Body of pancreas (tissue), 4 donors: ENCODE data around the gene CRYBA1. TPM values are rescaled to one million over a fixed set of nuclear protein-coding genes. Genes with fewer than 3 reads are reported as not detected.
"Not testable (repeated sequence)": the region's sequence is repeated elsewhere in the genome, so short reads cannot be mapped to it uniquely, and the experiment has no call there.

ENCODE experiments used
- ATAC-seq: fragments of 150-250 bp; one replicate; pipeline ENCODE4 v1.9.1; 2016
- DNase-seq, 4 donors: peaks; one replicate each; pipeline ENCODE4 v3.0.0-alpha.2; 2019
- H3K27ac ChIP-seq, 4 donors: fragments of 200-600 bp; sonication (generic); 1 replicate in 3 of 4; 2 replicates in 1 of 4; pipeline versions ENCODE4 v1.5.1 to v1.6.1; 2016 to 2019; ENCODE audit warnings: mild to moderate bottlenecking in 1 of 4, mixed read lengths in 1 of 4, moderate library complexity in 1 of 4
- H3K27me3 ChIP-seq, 2 donors: fragments of 200-600 bp; sonication (generic); one replicate each; pipeline ENCODE4 v1.6.0; 2016; ENCODE audit warnings: mild to moderate bottlenecking in 1 of 2
- H3K36me3 ChIP-seq, 2 donors: fragments of 200-600 bp; sonication (generic); replicated peaks in 1 of 2; 2 replicates each; pipeline ENCODE4 v1.5.1; 2016; ENCODE audit warnings: low read depth in 2 of 2; ENCODE audit not compliant: insufficient read depth in 1 of 2
- H3K4me1 ChIP-seq: fragments of 200-600 bp; sonication (generic); one replicate; pipeline ENCODE4 v1.6.0; 2016
- H3K4me3 ChIP-seq, 2 donors: fragments of 200-600 bp; sonication (generic); 1 replicate in 1 of 2; 2 replicates in 1 of 2; pipeline ENCODE4 v1.5.1; 2016 to 2019
- H3K9me3 ChIP-seq, 3 donors: fragments of 200-600 bp; sonication (generic); 1 replicate in 2 of 3; 2 replicates in 1 of 3; pipeline ENCODE4 v1.5.1; 2016
- CTCF ChIP-seq, 7 experiments: fragments of 450-650 bp in 4 of 7; fragments of 200-600 bp in 3 of 7; sonication (generic) in 3 of 7; IDR thresholded peaks; one replicate each; pipeline ENCODE4 v1.5.1; 2016 to 2019; ENCODE audit warnings: antibody characterized with exemption in 7 of 7
- POLR2A ChIP-seq, 3 donors: fragments of 450-650 bp; IDR thresholded peaks; one replicate each; pipeline ENCODE4 v1.6.1; 2016; ENCODE audit warnings: antibody characterized with exemption in 3 of 3, mild to moderate bottlenecking in 2 of 3
- WGBS, 2 donors: methylation state at CpG; one replicate each; pipeline ENCODE4 v1.1.5; 2017; 5-methylcytosine and 5-hydroxymethylcytosine counted together
- intact Hi-C: fragments of 100-400 bp; cut with DNase I; formaldehyde crosslinking; loops from one replicate; pipeline ENCODE4 v1.15.1; 2023
- total RNA-seq, 2 donors: library from RNA; depleted of rRNA; stranded (reverse); fragments of >200 nt; gene quantifications; one replicate each; pipeline ENCODE4 v1.1.0, GENCODE V29; 2016

Gene CRYBA1
- total RNA-seq, 2 donors from 2014 or later = not detected

- DNase-seq = no peak
- WGBS, 2 donors = 83 to 85% methylated on average over 5 of the region's 5 CpGs
- Histone ChIP-seq H3K4me3 (no peak overlapping the region), H3K27ac (no peak overlapping the region), H3K36me3 (no peaks in the 10 kb centered on the region), H3K4me1 (peaks cover 8% of the 10 kb centered on the region), H3K9me3 (no peaks in the 10 kb centered on the region), H3K27me3 (no peaks in the 10 kb centered on the region)
- no peak for TF ChIP-seq CTCF (IDR thresholded peaks at IDR 0.05)
- TF ChIP-seq POLR2A (IDR thresholded peaks at IDR 0.05) = no peak
- intact Hi-C loops = loop anchor here (5.0 kb wide), 1 partner anchor 65 kb away; no protein-coding TSS in a partner anchor
- ATAC-seq = no peak
These were observed 29.8 kb upstream of the CRYBA1 start for GRCh38 chr17:29216856-29217255.

GRCh38 chr17:29219378-29220047 lies 27.1 kb upstream of the CRYBA1 start:
- peak; percentile 96 for ATAC-seq
- intact Hi-C loops = loop anchor here (5.0 kb wide), 1 partner anchor 67 kb away; no protein-coding TSS in a partner anchor
- DNase-seq = peak; percentile 79 to 85 (median 82)
- no peaks in the 10 kb centered on the region for H3K36me3 ChIP-seq
- H3K9me3 ChIP-seq = no peaks in the 10 kb centered on the region
- no peaks in the 10 kb centered on the region for H3K27me3 ChIP-seq
- TF ChIP-seq CTCF (IDR thresholded peaks at IDR 0.05) = peak; percentile 86 to 97 (median 92)
- TF ChIP-seq POLR2A (IDR thresholded peaks at IDR 0.05) = no peak
- 4 to 10% methylated on average over 14 of the region's 14 CpGs for WGBS, 2 donors
- H3K4me3 ChIP-seq = no peak overlapping the region
- no peak overlapping the region for H3K27ac ChIP-seq
- peaks cover 8% of the 10 kb centered on the region for H3K4me1 ChIP-seq

- not testable (repeated sequence) for ATAC-seq
These were observed 25.3 kb upstream of the CRYBA1 start for GRCh38 chr17:29221338-29221737.

GRCh38 chr17:29225396-29225795 lies 21.3 kb upstream of the CRYBA1 start:
- Histone ChIP-seq H3K36me3 (no peaks in the 10 kb centered on the region), H3K4me1 (no peaks in the 10 kb centered on the region), H3K9me3 (no peaks in the 10 kb centered on the region), H3K27ac (no peak overlapping the region), H3K27me3 (no peaks in the 10 kb centered on the region), H3K4me3 (no peak overlapping the region)
- TF ChIP-seq POLR2A (IDR thresholded peaks at IDR 0.05) (no peak), CTCF (IDR thresholded peaks at IDR 0.05) (no peak)
- intact Hi-C loops = no loop called here
- ATAC-seq (no peak), DNase-seq (no peak)

More at GRCh38 chr17:29221338-29221737, 25.3 kb upstream of the CRYBA1 start:
- DNase-seq, H3K27ac ChIP-seq, H3K27me3 ChIP-seq, H3K9me3 ChIP-seq, H3K4me3 ChIP-seq, H3K36me3 ChIP-seq, H3K4me1 ChIP-seq, intact Hi-C loops: not testable (repeated sequence)
- WGBS, 2 donors = 89 to 93% methylated on average over 11 of the region's 11 CpGs

GRCh38 chr17:29233301-29233700 lies 13.4 kb upstream of the CRYBA1 start:
- no peaks in the 10 kb centered on the region for H3K4me1 ChIP-seq
- H3K27me3 ChIP-seq = no peaks in the 10 kb centered on the region
- no peak for DNase-seq
- ATAC-seq = no peak
- intact Hi-C loops = loop anchor here (10.0 kb wide), 1 partner anchor 248 kb away; no protein-coding TSS in a partner anchor
- no peaks in the 10 kb centered on the region for H3K36me3 ChIP-seq
- H3K4me3 ChIP-seq = no peak overlapping the region
- no peak for TF ChIP-seq POLR2A (IDR thresholded peaks at IDR 0.05)
- TF ChIP-seq CTCF (IDR thresholded peaks at IDR 0.05) = no peak
- H3K27ac ChIP-seq = no peak overlapping the region
- no peaks in the 10 kb centered on the region for H3K9me3 ChIP-seq
- 53 to 68% methylated on average over 1 of the region's 1 CpG for WGBS, 2 donors

- not testable (repeated sequence) for H3K27ac ChIP-seq, H3K27me3 ChIP-seq, H3K36me3 ChIP-seq, H3K9me3 ChIP-seq, DNase-seq, ATAC-seq, H3K4me3 ChIP-seq, H3K4me1 ChIP-seq
- 80 to 95% methylated on average over 6 to 7 of the region's 7 CpGs for WGBS, 2 donors
- intact Hi-C loops = loop anchor here (10.0 kb wide), 1 partner anchor 250 kb away; no protein-coding TSS in a partner anchor
These were observed 11.7 kb upstream of the CRYBA1 start for GRCh38 chr17:29234972-29235371.
